NCI-H82 treated with DMSO at 0.1 percent for 48 hours (cell line): ENCODE results near the gene HAS3.
A peak's percentile ranks its signal among the peaks of the same experiment; 100 is the strongest.
"Not testable (repeated sequence)": the region's sequence is repeated elsewhere in the genome, so short reads cannot be mapped to it uniquely, and the experiment has no call there.

Experiments used
- DNase-seq: peaks from one replicate; lab custom pipeline; 2025; ENCODE audit not compliant: unreplicated experiment; lab: John Stamatoyannopoulos, UW

Gene HAS3

GRCh38 chr16:69141936-69142335, 36.5 kb downstream of the HAS3 start:
- no peak for DNase-seq

- no peak for DNase-seq
Measured at GRCh38 chr16:69143116-69143515, 37.7 kb downstream of the HAS3 start.

GRCh38 chr16:69145658-69146057, 40.2 kb downstream of the HAS3 start:
- no peak for DNase-seq

GRCh38 chr16:69149621-69150020, 44.2 kb downstream of the HAS3 start:
- not testable (repeated sequence) for DNase-seq

- DNase-seq, result peak; percentile 42
Measured at GRCh38 chr16:69150146-69150865, 44.9 kb downstream of the HAS3 start.

GRCh38 chr16:69157196-69157595, 51.7 kb downstream of the HAS3 start:
- no peak for DNase-seq

- DNase-seq, result no peak
Measured at GRCh38 chr16:69160192-69160591, 54.7 kb downstream of the HAS3 start.

- no peak for DNase-seq
Measured at GRCh38 chr16:69165584-69165983, 60.1 kb downstream of the HAS3 start.

- DNase-seq, result no peak
Measured at GRCh38 chr16:69166221-69166833, 60.9 kb downstream of the HAS3 start.

- no peak for DNase-seq
Measured at GRCh38 chr16:69166946-69167930, 61.8 kb downstream of the HAS3 start.
